HL-60 (cell line): ENCODE measurements around the gene PROSER2.

Source experiments
- DNase-seq, 2 experiments: peaks; one replicate each; pipeline ENCODE4 v3.0.0-alpha.2; 2010 to 2020; ENCODE audit warnings: low read depth in 1 of 2, low spot score in 1 of 2
- H3K27ac ChIP-seq: fragments of 250-450 bp; sonication (Bioruptor Pico); replicated peaks from 2 replicates; pipeline ENCODE4 v1.5.1; 2020; ENCODE audit warnings: mild to moderate bottlenecking, moderate library complexity
- H3K27me3 ChIP-seq: fragments of 250-450 bp; sonication (Bioruptor Pico); 2 replicates; pipeline ENCODE4 v1.5.1; 2021; ENCODE audit warnings: mild to moderate bottlenecking, moderate library complexity; ENCODE audit not compliant: insufficient read depth, poor library complexity, severe bottlenecking
- H3K4me3 ChIP-seq: replicated peaks from 2 replicates; pipeline ENCODE4 v1.5.1; 2011; ENCODE audit warnings: mild to moderate bottlenecking, control low read depth, low read length; ENCODE audit not compliant: insufficient read depth
- GABPA ChIP-seq: IDR thresholded peaks from 2 replicates; pipeline ENCODE4 v1.6.1; 2012; ENCODE audit warnings: low read depth
- POLR2AphosphoS5 ChIP-seq: IDR thresholded peaks from 2 replicates; pipeline ENCODE4 v1.6.1; 2012; ENCODE audit warnings: low read depth
- SPI1 ChIP-seq: IDR thresholded peaks from 2 replicates; pipeline ENCODE4 v1.6.1; 2012; ENCODE audit warnings: low read depth, mild to moderate bottlenecking, borderline replicate concordance
- long read RNA-seq: library from polyadenylated mRNA; unstranded; transcript quantifications from one replicate; pipeline ENCODE4 v2.0.0, GENCODE V29; 2020
- TF ChIP-seq, protein P1 (sequence below): IDR thresholded peaks from one replicate; pipeline ENCODE4 v1.5.1; 2011; ENCODE audit warnings: low read length, control low read depth, inconsistent platforms; ENCODE audit not compliant: insufficient read depth
- TF ChIP-seq, protein P2 (sequence below): IDR thresholded peaks from 2 replicates; pipeline ENCODE4 v1.6.1; 2012; ENCODE audit warnings: low read depth; ENCODE audit not compliant: insufficient replicate concordance

Gene PROSER2, protein sequence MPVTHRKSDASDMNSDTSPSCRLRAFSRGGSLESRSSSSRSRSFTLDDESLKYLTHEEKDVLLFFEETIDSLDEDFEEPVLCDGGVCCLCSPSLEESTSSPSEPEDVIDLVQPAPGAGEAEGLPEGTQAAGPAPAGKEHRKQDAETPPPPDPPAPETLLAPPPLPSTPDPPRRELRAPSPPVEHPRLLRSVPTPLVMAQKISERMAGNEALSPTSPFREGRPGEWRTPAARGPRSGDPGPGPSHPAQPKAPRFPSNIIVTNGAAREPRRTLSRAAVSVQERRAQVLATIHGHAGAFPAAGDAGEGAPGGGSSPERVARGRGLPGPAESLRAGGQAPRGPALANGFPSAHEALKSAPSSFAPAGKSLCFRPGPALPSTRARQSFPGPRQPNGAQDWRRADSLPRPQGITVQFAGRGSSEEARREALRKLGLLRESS
- long read RNA-seq, partial matches to known transcripts = 0 of 1 reads
- long read RNA-seq, other reads (novel, unspliced or antisense) = 1 of 1 reads

DNA sequence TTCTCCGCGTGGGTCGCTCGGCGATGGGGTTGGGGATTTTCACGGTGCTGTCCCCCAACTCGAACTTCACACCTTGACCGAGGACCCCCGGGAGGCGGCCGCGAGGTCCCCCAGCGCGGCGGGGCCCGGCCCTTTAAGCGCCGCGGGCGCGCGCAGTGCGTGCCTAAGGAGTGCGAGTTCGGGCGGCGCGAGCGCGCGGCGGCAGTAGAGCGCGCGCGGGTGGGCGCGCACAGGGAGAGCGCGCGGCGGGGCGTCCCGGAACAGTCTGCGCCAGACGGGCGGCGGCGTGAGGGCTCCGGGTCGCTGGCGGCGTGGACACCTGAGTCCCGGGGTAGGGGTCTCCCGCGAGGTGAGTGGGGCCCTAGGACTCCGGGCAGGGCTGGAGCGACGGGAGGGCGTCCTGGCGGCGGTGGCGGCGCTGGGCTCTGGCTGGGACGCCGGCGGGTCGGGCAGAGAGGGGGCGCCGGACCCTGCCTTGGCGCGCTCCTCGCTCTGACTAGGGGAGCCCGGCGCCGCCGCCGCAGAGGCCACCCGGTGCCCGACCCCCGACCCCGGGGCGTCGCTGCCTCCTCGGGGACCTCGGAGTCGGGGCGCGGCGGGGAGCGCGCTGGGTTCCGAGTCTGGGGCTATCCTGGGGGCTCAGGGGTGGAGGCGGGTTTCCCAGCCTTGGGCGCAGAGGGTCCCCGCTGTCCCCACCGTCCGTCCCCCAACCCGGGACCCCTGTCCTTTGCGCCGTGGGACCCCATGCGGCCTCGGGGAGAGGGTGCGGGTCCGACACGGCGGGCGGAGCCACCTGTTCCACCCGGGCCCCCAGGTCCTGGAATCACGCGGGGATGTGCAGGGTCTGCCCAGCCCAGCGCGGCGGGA, at the start of gene PROSER2:
PROSER2 (plus strand) TSS at position 235 of the 867 bp plus-strand sequence. CDS start 28,722 bp downstream, outside the sequence.
- DNase-seq = peak; percentile 13 to 20
- H3K27me3 ChIP-seq = no peaks in the 10 kb centered on the region
- TF ChIP-seq, protein P1, sequence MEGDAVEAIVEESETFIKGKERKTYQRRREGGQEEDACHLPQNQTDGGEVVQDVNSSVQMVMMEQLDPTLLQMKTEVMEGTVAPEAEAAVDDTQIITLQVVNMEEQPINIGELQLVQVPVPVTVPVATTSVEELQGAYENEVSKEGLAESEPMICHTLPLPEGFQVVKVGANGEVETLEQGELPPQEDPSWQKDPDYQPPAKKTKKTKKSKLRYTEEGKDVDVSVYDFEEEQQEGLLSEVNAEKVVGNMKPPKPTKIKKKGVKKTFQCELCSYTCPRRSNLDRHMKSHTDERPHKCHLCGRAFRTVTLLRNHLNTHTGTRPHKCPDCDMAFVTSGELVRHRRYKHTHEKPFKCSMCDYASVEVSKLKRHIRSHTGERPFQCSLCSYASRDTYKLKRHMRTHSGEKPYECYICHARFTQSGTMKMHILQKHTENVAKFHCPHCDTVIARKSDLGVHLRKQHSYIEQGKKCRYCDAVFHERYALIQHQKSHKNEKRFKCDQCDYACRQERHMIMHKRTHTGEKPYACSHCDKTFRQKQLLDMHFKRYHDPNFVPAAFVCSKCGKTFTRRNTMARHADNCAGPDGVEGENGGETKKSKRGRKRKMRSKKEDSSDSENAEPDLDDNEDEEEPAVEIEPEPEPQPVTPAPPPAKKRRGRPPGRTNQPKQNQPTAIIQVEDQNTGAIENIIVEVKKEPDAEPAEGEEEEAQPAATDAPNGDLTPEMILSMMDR = no peak
- TF ChIP-seq, protein P2, sequence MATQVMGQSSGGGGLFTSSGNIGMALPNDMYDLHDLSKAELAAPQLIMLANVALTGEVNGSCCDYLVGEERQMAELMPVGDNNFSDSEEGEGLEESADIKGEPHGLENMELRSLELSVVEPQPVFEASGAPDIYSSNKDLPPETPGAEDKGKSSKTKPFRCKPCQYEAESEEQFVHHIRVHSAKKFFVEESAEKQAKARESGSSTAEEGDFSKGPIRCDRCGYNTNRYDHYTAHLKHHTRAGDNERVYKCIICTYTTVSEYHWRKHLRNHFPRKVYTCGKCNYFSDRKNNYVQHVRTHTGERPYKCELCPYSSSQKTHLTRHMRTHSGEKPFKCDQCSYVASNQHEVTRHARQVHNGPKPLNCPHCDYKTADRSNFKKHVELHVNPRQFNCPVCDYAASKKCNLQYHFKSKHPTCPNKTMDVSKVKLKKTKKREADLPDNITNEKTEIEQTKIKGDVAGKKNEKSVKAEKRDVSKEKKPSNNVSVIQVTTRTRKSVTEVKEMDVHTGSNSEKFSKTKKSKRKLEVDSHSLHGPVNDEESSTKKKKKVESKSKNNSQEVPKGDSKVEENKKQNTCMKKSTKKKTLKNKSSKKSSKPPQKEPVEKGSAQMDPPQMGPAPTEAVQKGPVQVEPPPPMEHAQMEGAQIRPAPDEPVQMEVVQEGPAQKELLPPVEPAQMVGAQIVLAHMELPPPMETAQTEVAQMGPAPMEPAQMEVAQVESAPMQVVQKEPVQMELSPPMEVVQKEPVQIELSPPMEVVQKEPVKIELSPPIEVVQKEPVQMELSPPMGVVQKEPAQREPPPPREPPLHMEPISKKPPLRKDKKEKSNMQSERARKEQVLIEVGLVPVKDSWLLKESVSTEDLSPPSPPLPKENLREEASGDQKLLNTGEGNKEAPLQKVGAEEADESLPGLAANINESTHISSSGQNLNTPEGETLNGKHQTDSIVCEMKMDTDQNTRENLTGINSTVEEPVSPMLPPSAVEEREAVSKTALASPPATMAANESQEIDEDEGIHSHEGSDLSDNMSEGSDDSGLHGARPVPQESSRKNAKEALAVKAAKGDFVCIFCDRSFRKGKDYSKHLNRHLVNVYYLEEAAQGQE = no peak
- TF ChIP-seq POLR2AphosphoS5 = peak; percentile 36; the same call in 1 of the 2 replicates
- no peak for TF ChIP-seq GABPA
- no peak within 1 kb of the TSS for H3K27ac ChIP-seq
- peak within 1 kb of the TSS; percentile 68 for H3K4me3 ChIP-seq

DNA sequence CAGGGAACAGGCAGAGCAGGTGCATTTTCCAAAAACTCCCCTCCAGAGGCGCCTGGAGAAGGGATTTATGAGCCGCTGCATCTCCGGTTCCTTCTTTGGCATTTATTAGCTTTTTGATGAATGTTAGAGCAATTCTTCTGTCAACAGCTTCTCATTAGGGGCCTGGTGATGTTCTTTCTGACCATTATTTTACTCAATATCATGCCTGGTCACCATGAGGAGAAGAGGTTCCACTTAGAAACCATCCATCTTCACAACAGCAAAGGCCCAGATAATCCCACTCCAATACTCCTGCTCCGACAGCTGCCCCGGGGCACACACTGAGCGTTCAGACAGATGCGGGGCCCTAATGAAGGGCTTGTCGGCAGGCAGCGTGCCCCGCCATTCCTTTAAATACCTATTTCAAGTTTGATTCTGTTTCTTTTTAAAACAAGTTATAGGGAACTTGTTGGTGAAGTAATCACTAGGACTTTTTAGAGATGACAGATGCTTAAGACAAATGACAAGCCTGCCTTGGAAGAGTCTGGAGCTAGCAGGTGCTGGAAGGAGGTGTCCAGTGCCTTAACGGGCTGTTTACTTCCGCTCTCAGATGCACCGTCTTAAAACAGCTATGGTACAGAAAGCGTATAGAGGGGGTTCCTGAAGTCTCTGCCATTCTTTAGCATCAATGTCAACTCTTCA, 49.3 kb upstream of the PROSER2 start:
- Histone ChIP-seq H3K27me3 (no peaks in the 10 kb centered on the region), H3K4me3 (no peak overlapping the region), H3K27ac (no peak overlapping the region)
- TF ChIP-seq, protein P2 = no peak
- TF ChIP-seq POLR2AphosphoS5 = no peak
- TF ChIP-seq SPI1 = no peak
- no peak for DNase-seq

DNA sequence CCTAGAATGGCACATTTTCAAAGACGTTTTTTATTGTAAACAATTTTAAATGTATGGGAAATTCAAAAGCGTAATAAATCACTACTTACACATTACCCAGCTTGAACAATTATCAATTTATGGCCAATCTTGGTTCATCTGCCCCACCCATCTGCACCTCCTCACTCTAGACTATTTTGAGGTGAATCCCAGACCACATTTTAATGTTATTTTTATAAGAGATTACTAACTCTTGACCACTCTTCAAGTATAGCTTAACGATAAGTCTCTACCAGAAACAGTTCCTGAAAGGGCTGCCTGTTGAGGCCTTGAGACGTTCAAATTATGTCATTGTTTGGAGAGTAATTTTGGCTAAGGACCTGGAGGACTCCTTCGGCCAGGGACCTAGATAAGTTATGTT, 47.7 kb upstream of the PROSER2 start:
- Histone ChIP-seq H3K4me3 (no peak overlapping the region), H3K27ac (no peak overlapping the region), H3K27me3 (no peaks in the 10 kb centered on the region)
- no peak for DNase-seq
- no peak for TF ChIP-seq POLR2AphosphoS5
- TF ChIP-seq, protein P1 = no peak
- no peak for TF ChIP-seq SPI1
- TF ChIP-seq GABPA = no peak
- TF ChIP-seq, protein P2 = no peak
